HEK293 (cell line): ENCODE results near the gene SBNO2.

ENCODE experiments used
- CTCF ChIA-PET: fragments of 350-600 bp; formaldehyde crosslinking; extraction: SDS; loops from one replicate; lab custom pipeline; 2021; ENCODE audit warnings: antibody characterized with exemption; lab: Yijun Ruan, JAX
- POLR2A ChIA-PET: fragments of 300-600 bp; formaldehyde crosslinking; extraction: SDS; loops from one replicate; lab custom pipeline; 2020; ENCODE audit warnings: antibody characterized with exemption, inconsistent platforms; lab: Yijun Ruan, JAX
- H3K27ac ChIP-seq: fragments of 200-500 bp; sonication (Bioruptor generic); 2 replicates; pipeline ENCODE4 v1.5.1; 2014; ENCODE audit warnings: low read depth, low read length, control low read depth, inconsistent platforms; ENCODE audit errors: extremely low read depth
- H3K36me3 ChIP-seq, 2 experiments: fragments of 200-500 bp in 1 of 2; sonication (Bioruptor generic) in 1 of 2; 1 replicate in 1 of 2; 2 replicates in 1 of 2; pipeline ENCODE4 v1.5.1; 2014 to 2017; ENCODE audit warnings: inconsistent platforms in 2 of 2, low read length in 2 of 2; ENCODE audit not compliant: control insufficient read depth in 2 of 2, insufficient read depth in 1 of 2
- H3K4me1 ChIP-seq: fragments of 200-500 bp; sonication (Bioruptor generic); 2 replicates; pipeline ENCODE4 v1.5.1; 2014; ENCODE audit warnings: mild to moderate bottlenecking, low read length, inconsistent platforms; ENCODE audit not compliant: control insufficient read depth, insufficient read depth
- H3K4me3 ChIP-seq: 2 replicates; pipeline ENCODE4 v1.5.1; 2011; ENCODE audit warnings: low read depth, mild to moderate bottlenecking, control low read depth, low read length, moderate library complexity
- H3K9me3 ChIP-seq: fragments of 200-500 bp; sonication (Bioruptor generic); 2 replicates; pipeline ENCODE4 v1.5.1; 2014; ENCODE audit warnings: low read depth, low read length, inconsistent platforms; ENCODE audit not compliant: control insufficient read depth, insufficient read depth
- BCL11B ChIP-seq: fragments of 450-650 bp; formaldehyde crosslinking; IDR thresholded peaks from 2 replicates; pipeline ENCODE4 v1.5.1; 2016; ENCODE audit warnings: low read depth, missing biosample characterization, missing genetic modification characterization
- FEZF1 ChIP-seq: fragments of 450-650 bp; formaldehyde crosslinking; IDR thresholded peaks from 2 replicates; pipeline ENCODE4 v1.5.1; 2016; ENCODE audit warnings: missing biosample characterization, missing genetic modification characterization
- HIC1 ChIP-seq: fragments of 450-650 bp; formaldehyde crosslinking; IDR thresholded peaks from 2 replicates; pipeline ENCODE4 v1.5.1; 2016; ENCODE audit warnings: missing biosample characterization, missing genetic modification characterization
- KLF1 ChIP-seq: fragments of 450-650 bp; formaldehyde crosslinking; IDR thresholded peaks from 2 replicates; pipeline ENCODE4 v1.5.1; 2016; ENCODE audit warnings: missing biosample characterization, missing genetic modification characterization
- KLF10 ChIP-seq: fragments of 450-650 bp; IDR thresholded peaks from 2 replicates; pipeline ENCODE4 v1.5.1; 2018; ENCODE audit warnings: missing biosample characterization, mild to moderate bottlenecking, missing genetic modification characterization
- KLF16 ChIP-seq: fragments of 450-650 bp; formaldehyde crosslinking; IDR thresholded peaks from 2 replicates; pipeline ENCODE4 v1.5.1; 2017; ENCODE audit warnings: missing biosample characterization, missing genetic modification characterization
- KLF8 ChIP-seq: fragments of 450-650 bp; formaldehyde crosslinking; IDR thresholded peaks from 2 replicates; pipeline ENCODE4 v1.5.1; 2016; ENCODE audit warnings: missing biosample characterization, missing genetic modification characterization
- KLF9 ChIP-seq: fragments of 450-650 bp; formaldehyde crosslinking; IDR thresholded peaks from 2 replicates; pipeline ENCODE4 v1.5.1; 2016; ENCODE audit warnings: missing biosample characterization, missing genetic modification characterization, low read depth
- PATZ1 ChIP-seq: fragments of 450-650 bp; formaldehyde crosslinking; IDR thresholded peaks from 2 replicates; pipeline ENCODE4 v1.5.1; 2016; ENCODE audit warnings: missing biosample characterization, missing genetic modification characterization
- SP2 ChIP-seq: fragments of 450-650 bp; formaldehyde crosslinking; IDR thresholded peaks from 2 replicates; pipeline ENCODE4 v1.5.1; 2016; ENCODE audit warnings: missing biosample characterization, missing genetic modification characterization
- SP3 ChIP-seq: fragments of 450-650 bp; formaldehyde crosslinking; IDR thresholded peaks from 2 replicates; pipeline ENCODE4 v1.5.1; 2016; ENCODE audit warnings: missing biosample characterization, missing genetic modification characterization
- ZBTB11 ChIP-seq: fragments of 450-650 bp; formaldehyde crosslinking; conservative IDR thresholded peaks from 2 replicates; pipeline ENCODE4 v1.5.1; 2016; ENCODE audit warnings: low read depth, missing biosample characterization, missing genetic modification characterization
- ZBTB26 ChIP-seq: fragments of 450-650 bp; formaldehyde crosslinking; optimal IDR thresholded peaks from 2 replicates; pipeline ENCODE3; 2016; ENCODE audit warnings: missing biosample characterization, mild to moderate bottlenecking, missing genetic modification characterization
- ZNF155 ChIP-seq: fragments of 450-650 bp; formaldehyde crosslinking; IDR thresholded peaks from 2 replicates; pipeline ENCODE4 v1.5.1; 2016; ENCODE audit warnings: missing biosample characterization, missing genetic modification characterization
- ZNF169 ChIP-seq: fragments of 450-650 bp; formaldehyde crosslinking; IDR thresholded peaks from 2 replicates; pipeline ENCODE4 v1.5.1; 2016; ENCODE audit warnings: missing biosample characterization, missing genetic modification characterization
- ZNF501 ChIP-seq: fragments of 450-650 bp; formaldehyde crosslinking; IDR thresholded peaks from 2 replicates; pipeline ENCODE4 v1.5.1; 2016; ENCODE audit warnings: missing biosample characterization, missing genetic modification characterization
- ZNF571 ChIP-seq: fragments of 450-650 bp; formaldehyde crosslinking; IDR thresholded peaks from 2 replicates; pipeline ENCODE4 v1.5.0; 2017; ENCODE audit warnings: missing biosample characterization, missing genetic modification characterization
- ZNF600 ChIP-seq: fragments of 450-650 bp; formaldehyde crosslinking; IDR thresholded peaks from 2 replicates; pipeline ENCODE4 v1.5.1; 2016; ENCODE audit warnings: missing biosample characterization, missing genetic modification characterization
- ZNF791 ChIP-seq: fragments of 450-650 bp; formaldehyde crosslinking; IDR thresholded peaks from 2 replicates; pipeline ENCODE4 v1.5.1; 2016; ENCODE audit warnings: missing biosample characterization, missing genetic modification characterization

The SBNO2 gene

GRCh38 chr19:1122972-1123363 lies 51.1 kb downstream of the SBNO2 start:
- Histone ChIP-seq H3K4me3 (no peak overlapping the region), H3K36me3 (peaks cover 7 to 56% of the 10 kb centered on the region in 2 experiments; a peak in 2 of 3 replicates), H3K27ac (no peak overlapping the region), H3K4me1 (no peaks in the 10 kb centered on the region), H3K9me3 (no peaks in the 10 kb centered on the region)
- TF ChIP-seq PATZ1 (tag by site-specific recombination) (peak; percentile 16; the same call in 1 of the 2 replicates), ZBTB11 (tag by site-specific recombination) (no peak), KLF1 (tag by site-specific recombination) (peak; percentile 99), FEZF1 (tag by site-specific recombination) (no peak), KLF9 (peak; percentile 97), BCL11B (tag by site-specific recombination) (no peak), KLF10 (tag by site-specific recombination) (peak; percentile 92), ZNF571 (tag by site-specific recombination) (no peak), ZNF155 (tag by site-specific recombination) (no peak), ZNF501 (tag by site-specific recombination) (no peak), ZNF600 (peak; percentile 95), ZBTB26 (no peak), SP2 (peak; percentile 35; the same call in 1 of the 2 replicates), HIC1 (tag by site-specific recombination) (0 out of 2 replicates have a peak, but pooled peaks have one; percentile 29), ZNF791 (tag by site-specific recombination) (no peak), SP3 (tag by site-specific recombination) (peak; percentile 76), KLF8 (tag by site-specific recombination) (peak; percentile 99), KLF16 (tag by site-specific recombination) (peak; percentile 52; the same call in 1 of the 2 replicates), ZNF169 (tag by site-specific recombination) (no peak)
- ChIA-PET CTCF (interaction anchor here (1.1 kb wide), 1 partner anchor 118 kb away, joined by 3 read pairs; no protein-coding TSS in a partner anchor), POLR2A (interaction anchor here (1.0 kb wide), 2 partner anchors 64 to 146 kb away, joined by 4 read pairs; partner anchors contain the start of gene CIRBP)
